ENCODE results near the gene BNIP5. TPM values are rescaled to one million over a fixed set of nuclear protein-coding genes. Genes with fewer than 3 reads are reported as not detected.

The BNIP5 gene
- total RNA-seq, 3 donors from 2014 or later, result 8.1 to 17.4 (median 12.6) TPM

DNA sequence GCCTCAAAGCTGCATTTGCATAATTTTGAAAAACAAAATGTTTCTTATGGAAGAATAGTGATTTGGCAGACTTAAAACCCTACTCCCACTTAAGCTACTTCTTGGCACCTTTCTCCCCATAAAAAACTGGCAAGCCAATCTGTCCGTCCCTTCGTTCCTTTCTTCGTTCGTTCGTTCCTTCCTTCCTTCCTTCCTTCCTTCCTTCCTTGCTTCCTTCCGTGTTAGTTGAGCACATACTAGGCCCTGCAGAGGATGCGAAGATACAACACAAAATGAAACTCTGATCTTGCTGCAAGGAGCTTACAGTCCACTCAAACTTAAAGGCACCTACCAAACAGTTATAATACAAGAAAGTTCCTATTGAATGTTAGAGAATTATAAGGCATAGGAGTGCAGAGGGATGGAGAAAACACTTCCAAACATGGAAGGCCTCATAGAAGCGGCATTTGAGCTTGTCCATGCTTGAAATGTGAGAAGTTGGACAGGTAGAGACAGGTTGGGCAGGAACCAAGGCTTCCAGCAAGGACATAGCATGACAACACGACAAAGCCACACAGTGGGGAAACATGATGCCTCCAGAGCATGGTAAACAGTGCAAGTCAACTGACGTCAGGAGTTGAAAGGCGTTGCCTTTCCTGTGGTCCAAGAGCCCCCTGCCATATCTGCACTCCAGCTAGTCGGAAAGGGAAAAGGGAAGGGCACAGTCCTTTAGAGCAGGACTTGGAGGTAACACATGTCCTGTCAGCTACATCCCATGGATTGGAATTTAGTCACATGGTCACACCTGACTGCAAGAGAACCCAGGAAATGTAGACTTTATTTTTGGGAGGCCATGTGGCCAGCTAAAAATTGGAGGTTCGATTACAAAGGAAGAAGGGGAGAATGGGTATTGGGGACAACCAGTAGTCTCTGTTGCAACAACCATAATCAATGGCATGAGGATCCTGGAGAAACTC is 59.8 kb downstream of the BNIP5 start:
- DNase-seq (no peak), ATAC-seq (no peak)
- H3K36me3 ChIP-seq (ENCODE audit: low read depth), result no peaks in the 10 kb centered on the region
- TF ChIP-seq, protein P1, sequence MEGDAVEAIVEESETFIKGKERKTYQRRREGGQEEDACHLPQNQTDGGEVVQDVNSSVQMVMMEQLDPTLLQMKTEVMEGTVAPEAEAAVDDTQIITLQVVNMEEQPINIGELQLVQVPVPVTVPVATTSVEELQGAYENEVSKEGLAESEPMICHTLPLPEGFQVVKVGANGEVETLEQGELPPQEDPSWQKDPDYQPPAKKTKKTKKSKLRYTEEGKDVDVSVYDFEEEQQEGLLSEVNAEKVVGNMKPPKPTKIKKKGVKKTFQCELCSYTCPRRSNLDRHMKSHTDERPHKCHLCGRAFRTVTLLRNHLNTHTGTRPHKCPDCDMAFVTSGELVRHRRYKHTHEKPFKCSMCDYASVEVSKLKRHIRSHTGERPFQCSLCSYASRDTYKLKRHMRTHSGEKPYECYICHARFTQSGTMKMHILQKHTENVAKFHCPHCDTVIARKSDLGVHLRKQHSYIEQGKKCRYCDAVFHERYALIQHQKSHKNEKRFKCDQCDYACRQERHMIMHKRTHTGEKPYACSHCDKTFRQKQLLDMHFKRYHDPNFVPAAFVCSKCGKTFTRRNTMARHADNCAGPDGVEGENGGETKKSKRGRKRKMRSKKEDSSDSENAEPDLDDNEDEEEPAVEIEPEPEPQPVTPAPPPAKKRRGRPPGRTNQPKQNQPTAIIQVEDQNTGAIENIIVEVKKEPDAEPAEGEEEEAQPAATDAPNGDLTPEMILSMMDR (IDR thresholded peaks at IDR 0.05), result no peak
- H3K9me3 ChIP-seq, result no peaks in the 10 kb centered on the region
- H3K4me1 ChIP-seq (ENCODE audit: low read depth), result no peaks in the 10 kb centered on the region
- H3K4me3 ChIP-seq, result no peak overlapping the region
- intact Hi-C loops (cut with DNase I, micrococcal nuclease), result no loop called here

DNA sequence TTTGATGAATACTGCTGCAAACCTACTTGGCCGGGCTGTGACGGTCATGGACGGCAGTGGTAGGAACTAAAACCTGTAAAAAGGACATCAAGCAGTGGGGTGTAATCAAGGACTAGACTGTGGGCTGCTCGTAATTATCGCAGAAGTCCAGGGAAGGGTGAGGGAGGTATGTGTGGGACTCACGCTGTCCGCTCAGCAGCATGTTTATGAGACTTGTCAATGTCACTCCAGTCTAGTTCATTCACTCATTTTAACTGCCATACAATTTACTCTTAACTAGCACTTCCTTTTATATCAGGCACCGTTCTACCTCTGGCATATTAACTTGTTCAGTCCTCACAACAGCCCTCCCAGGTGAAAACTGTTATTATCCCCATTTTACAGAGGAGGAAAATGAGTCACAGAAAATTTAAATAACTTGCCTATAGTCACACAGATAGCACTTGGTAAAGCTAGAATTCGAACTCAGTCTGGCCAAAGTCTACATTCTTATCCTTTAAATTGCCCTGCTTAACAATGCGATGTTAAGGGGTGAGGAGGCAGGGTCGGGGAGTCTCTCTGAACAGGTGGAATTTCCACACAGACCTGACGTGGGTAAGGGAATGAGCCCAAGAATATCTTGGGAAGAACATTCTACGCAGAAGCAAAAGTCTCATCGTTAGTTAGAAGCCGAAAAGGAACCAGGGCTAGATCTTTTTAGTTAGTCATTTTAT is 62.7 kb downstream of the BNIP5 start:
- no peaks in the 10 kb centered on the region for H3K4me1 ChIP-seq (ENCODE audit: low read depth)
- intact Hi-C loops (cut with DNase I, micrococcal nuclease), result no loop called here
- peak; percentile 46 for ATAC-seq
- no peaks in the 10 kb centered on the region for H3K36me3 ChIP-seq (ENCODE audit: low read depth)
- no peak for DNase-seq
- no peak overlapping the region for H3K4me3 ChIP-seq
- H3K9me3 ChIP-seq, result no peaks in the 10 kb centered on the region
- TF ChIP-seq, protein P1 (IDR thresholded peaks at IDR 0.05), result no peak

DNA sequence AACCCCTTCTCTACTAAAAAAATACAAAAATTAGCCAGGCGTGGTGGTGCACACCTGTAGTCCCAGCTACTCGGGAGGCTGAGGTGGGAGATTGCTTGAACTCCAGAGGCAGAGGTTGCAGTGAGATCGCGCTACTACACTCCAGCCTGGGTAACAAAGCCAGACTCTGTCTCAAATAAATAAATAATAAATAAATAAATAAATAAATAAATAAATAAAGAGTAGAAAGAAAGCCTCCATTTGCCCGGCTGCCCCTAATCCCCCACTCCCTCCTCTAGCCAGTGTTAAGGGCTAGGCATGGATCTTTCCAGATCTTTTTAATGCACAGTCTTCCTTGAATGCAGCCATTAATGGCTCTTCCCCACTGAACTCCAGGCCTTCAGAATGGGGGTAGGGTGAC is 63.6 kb downstream of the BNIP5 start:
- intact Hi-C loops (cut with DNase I, micrococcal nuclease), result no loop called here
- Histone ChIP-seq H3K4me3 (no peak overlapping the region), H3K4me1 (ENCODE audit: low read depth) (no peaks in the 10 kb centered on the region), H3K36me3 (ENCODE audit: low read depth) (no peaks in the 10 kb centered on the region), H3K9me3 (no peaks in the 10 kb centered on the region)
- no peak for ATAC-seq
- TF ChIP-seq, protein P1 (IDR thresholded peaks at IDR 0.05), result no peak
- no peak for DNase-seq

DNA sequence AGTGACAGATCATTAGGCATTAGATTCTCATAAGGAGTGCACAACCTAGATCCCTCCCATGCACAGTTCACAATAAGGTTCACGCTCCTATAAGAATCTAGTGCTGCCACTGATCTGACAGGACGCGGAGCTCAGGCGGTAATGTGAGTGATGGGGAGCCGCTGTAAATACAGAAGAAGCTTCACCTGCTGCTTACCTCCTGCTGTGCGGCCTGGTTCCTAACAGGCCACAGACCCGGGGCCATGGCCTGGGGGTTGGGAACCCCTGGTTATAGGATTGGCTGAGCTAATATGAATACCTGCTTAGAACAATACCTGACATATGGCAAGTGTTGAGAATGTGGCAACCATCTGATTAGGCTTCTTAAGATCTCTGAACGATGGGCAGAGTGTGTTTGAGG is 64.5 kb downstream of the BNIP5 start:
- TF ChIP-seq, protein P1 (IDR thresholded peaks at IDR 0.05), result no peak
- Histone ChIP-seq H3K4me1 (ENCODE audit: low read depth) (no peaks in the 10 kb centered on the region), H3K4me3 (no peak overlapping the region), H3K36me3 (ENCODE audit: low read depth) (no peaks in the 10 kb centered on the region), H3K9me3 (no peaks in the 10 kb centered on the region)
- DNase-seq (no peak), ATAC-seq (no peak)
- intact Hi-C loops (cut with DNase I, micrococcal nuclease), result no loop called here

DNA sequence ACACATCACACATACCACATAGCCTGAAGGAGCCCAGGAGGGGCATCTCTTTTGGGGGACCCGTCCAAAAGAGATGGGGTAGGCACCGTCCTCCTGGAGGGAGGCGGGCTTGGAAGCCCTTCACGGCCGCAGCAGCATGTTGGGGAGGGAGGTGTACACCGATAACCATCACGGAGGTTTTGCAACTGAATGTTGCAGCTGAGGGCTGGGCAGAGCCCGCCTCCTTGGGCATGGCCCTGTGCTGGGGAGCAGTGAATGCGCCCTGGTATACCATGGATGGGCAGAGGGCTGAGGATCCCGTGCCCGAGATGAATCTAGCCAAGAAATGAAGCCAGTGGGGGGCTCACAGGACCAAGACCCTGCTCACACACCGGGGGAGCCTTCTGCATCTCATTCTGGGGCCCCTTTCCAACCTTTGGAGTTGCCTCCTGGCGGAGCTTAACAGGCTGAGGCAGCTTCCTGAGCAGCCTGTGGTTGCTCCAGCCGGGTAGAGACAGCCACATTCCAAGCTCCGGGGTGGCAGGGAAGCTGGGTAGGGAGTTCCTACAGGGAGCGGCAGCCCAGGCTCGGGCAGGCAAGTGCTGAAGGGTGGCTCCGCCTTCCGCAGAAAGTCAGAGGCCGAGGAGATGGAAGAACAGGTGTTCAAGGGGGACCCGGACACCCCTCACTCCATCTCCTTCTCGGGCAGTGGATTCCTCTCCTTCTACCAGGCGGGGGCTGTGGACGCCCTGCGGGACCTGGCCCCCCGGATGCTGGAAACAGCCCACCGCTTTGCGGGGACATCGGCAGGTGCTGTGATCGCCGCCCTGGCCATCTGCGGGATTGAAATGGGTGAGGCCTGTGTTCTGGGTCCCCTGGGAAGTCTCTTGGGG is 66.6 kb downstream of the BNIP5 start, which contains the start of gene PNPLA1:
Gene PNPLA1, plus strand, starts transcription at position 227 of the 872 bp plus-strand sequence. Its CDS starts 400 bp downstream, at position 627.
- Histone ChIP-seq H3K36me3 (ENCODE audit: low read depth) (no peaks in the 10 kb centered on the region), H3K9me3 (peaks cover 3% of the 10 kb centered on the region), H3K4me3 (no peak within 1 kb of the TSS), H3K4me1 (ENCODE audit: low read depth) (no peaks in the 10 kb centered on the region)
- TF ChIP-seq, protein P1 (IDR thresholded peaks at IDR 0.05), result no peak
- ATAC-seq (no peak), DNase-seq (no peak)
- intact Hi-C loops (cut with DNase I, micrococcal nuclease), result no loop called here
